Measurements from ENCODE around the gene PEF1. TPM values are rescaled to one million over a fixed set of nuclear protein-coding genes. Genes with fewer than 3 reads are reported as not detected.
A peak's percentile ranks its signal among the peaks of the same experiment; 100 is the strongest.

PEF1 gene
- polyA plus RNA-seq, 2 donors = 38.6 to 62.0 TPM

DNA sequence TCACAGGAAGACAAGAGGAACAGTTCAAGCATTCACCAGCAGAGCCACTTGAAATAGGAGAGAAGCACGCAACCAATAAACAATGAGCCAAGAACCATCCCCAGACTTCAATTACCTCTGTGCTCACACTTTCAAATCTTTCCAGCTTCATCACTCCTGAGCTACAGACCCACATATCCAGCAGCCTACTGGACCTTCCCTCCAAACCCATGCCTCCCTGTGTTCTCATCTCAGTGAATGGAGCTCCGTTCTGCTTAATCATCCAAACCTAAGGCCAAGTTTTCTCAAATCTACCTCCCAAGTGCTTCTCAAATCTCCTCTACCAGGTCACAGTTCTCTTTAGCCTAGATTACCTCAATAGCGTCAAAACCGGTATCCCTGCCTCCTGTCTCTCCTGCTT is 3.7 kb downstream of the PEF1 start:
- no peak overlapping the region for H3K4me3 ChIP-seq (ENCODE audit: low read depth in 1 of 2, low read length in 2 of 2)
- WGBS, 2 donors = 78 to 82% methylated on average over 4 of the region's 4 CpGs
- H3K27ac ChIP-seq (ENCODE audit: low read depth in 2 of 2, low read length in 1 of 2) = peak overlapping the region in 1 of 2 donors; percentile 53
- peaks cover 5 to 7% of the 10 kb centered on the region in 2 donors for H3K4me1 ChIP-seq (ENCODE audit: control insufficient read depth in 2 of 2, insufficient read depth in 2 of 2, low read length in 1 of 2)
- H3K36me3 ChIP-seq (ENCODE audit: control insufficient read depth in 2 of 2, insufficient read depth in 2 of 2, low read length in 1 of 2) = no peaks in the 10 kb centered on the region
- no peaks in the 10 kb centered on the region for H3K27me3 ChIP-seq (ENCODE audit: control insufficient read depth in 1 of 2, insufficient read depth in 2 of 2, low read length in 2 of 2)
- no peaks in the 10 kb centered on the region for H3K9me3 ChIP-seq (ENCODE audit: control insufficient read depth in 2 of 2, insufficient read depth in 1 of 2, low read depth in 1 of 2, low read length in 1 of 2)

DNA sequence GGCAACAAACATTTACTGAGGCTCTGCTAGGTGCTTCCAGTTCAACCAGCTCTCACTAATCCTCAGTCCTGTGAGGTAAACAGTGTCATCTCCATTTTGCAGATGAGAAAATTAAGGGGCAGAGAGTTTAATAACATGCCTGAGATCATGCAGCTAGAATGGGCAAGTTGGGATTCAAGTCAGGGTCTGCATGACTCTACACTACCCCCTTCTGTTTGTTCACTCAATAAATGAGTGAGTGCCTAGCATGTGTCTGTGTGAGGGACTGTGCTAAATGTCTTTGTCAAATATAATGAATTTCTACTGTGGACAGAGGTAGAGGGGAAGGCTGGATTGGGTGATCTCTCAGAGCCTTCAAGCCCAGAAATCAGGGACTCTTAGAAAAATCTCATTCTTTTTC is 4.5 kb downstream of the PEF1 start:
- Histone ChIP-seq H3K36me3 (ENCODE audit: control insufficient read depth in 2 of 2, insufficient read depth in 2 of 2, low read length in 1 of 2) (peaks cover 0 to 2% of the 10 kb centered on the region in 2 donors), H3K9me3 (ENCODE audit: control insufficient read depth in 2 of 2, insufficient read depth in 1 of 2, low read depth in 1 of 2, low read length in 1 of 2) (no peaks in the 10 kb centered on the region), H3K27me3 (ENCODE audit: control insufficient read depth in 1 of 2, insufficient read depth in 2 of 2, low read length in 2 of 2) (no peaks in the 10 kb centered on the region), H3K4me1 (ENCODE audit: control insufficient read depth in 2 of 2, insufficient read depth in 2 of 2, low read length in 1 of 2) (peaks cover 5 to 7% of the 10 kb centered on the region in 2 donors), H3K27ac (ENCODE audit: low read depth in 2 of 2, low read length in 1 of 2) (no peak overlapping the region), H3K4me3 (ENCODE audit: low read depth in 1 of 2, low read length in 2 of 2) (no peak overlapping the region)

DNA sequence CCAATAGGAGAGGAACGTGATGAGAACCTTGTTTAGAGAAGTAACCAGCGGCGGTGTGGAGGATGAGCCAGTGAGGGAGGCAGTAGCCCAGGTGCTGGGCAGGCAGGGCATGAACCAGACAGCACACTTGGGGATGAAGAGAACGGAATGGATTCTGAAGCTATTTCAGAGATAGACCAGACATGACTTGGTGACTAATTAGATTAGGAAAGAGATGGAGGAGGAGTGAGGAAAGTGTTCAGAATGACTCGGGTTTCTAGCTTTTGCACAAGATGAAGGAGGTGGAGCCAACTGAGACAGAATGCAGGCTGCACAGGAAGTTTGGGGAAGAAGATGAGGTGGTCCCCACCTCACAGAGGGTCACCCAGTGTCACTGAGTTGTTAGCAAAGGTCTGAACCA is 5.1 kb downstream of the PEF1 start:
- no peaks in the 10 kb centered on the region for H3K27me3 ChIP-seq (ENCODE audit: control insufficient read depth in 1 of 2, insufficient read depth in 2 of 2, low read length in 2 of 2)
- no peaks in the 10 kb centered on the region for H3K9me3 ChIP-seq (ENCODE audit: control insufficient read depth in 2 of 2, insufficient read depth in 1 of 2, low read depth in 1 of 2, low read length in 1 of 2)
- no peak overlapping the region for H3K4me3 ChIP-seq (ENCODE audit: low read depth in 1 of 2, low read length in 2 of 2)
- peaks cover 5 to 7% of the 10 kb centered on the region in 2 donors for H3K4me1 ChIP-seq (ENCODE audit: control insufficient read depth in 2 of 2, insufficient read depth in 2 of 2, low read length in 1 of 2)
- H3K27ac ChIP-seq (ENCODE audit: low read depth in 2 of 2, low read length in 1 of 2) = peak overlapping the region in 1 of 2 donors; percentile 65
- H3K36me3 ChIP-seq (ENCODE audit: control insufficient read depth in 2 of 2, insufficient read depth in 2 of 2, low read length in 1 of 2) = peaks cover 2 to 3% of the 10 kb centered on the region in 2 donors
- WGBS, 2 donors = 53 to 56% methylated on average over 5 of the region's 5 CpGs

- 27 to 38% methylated on average over 5 of the region's 5 CpGs for WGBS, 2 donors
- no peaks in the 10 kb centered on the region for H3K27me3 ChIP-seq (ENCODE audit: control insufficient read depth in 1 of 2, insufficient read depth in 2 of 2, low read length in 2 of 2)
- peak overlapping the region; percentile 47 to 87 for H3K27ac ChIP-seq (ENCODE audit: low read depth in 2 of 2, low read length in 1 of 2)
- no peaks in the 10 kb centered on the region for H3K9me3 ChIP-seq (ENCODE audit: control insufficient read depth in 2 of 2, insufficient read depth in 1 of 2, low read depth in 1 of 2, low read length in 1 of 2)
- H3K36me3 ChIP-seq (ENCODE audit: control insufficient read depth in 2 of 2, insufficient read depth in 2 of 2, low read length in 1 of 2) = peaks cover 3 to 6% of the 10 kb centered on the region in 2 donors
- peaks cover 6 to 7% of the 10 kb centered on the region in 2 donors for H3K4me1 ChIP-seq (ENCODE audit: control insufficient read depth in 2 of 2, insufficient read depth in 2 of 2, low read length in 1 of 2)
- no peak overlapping the region for H3K4me3 ChIP-seq (ENCODE audit: low read depth in 1 of 2, low read length in 2 of 2)
These were observed 6.6 kb downstream of the PEF1 start for GRCh38 chr1:31637915-31638673.

DNA sequence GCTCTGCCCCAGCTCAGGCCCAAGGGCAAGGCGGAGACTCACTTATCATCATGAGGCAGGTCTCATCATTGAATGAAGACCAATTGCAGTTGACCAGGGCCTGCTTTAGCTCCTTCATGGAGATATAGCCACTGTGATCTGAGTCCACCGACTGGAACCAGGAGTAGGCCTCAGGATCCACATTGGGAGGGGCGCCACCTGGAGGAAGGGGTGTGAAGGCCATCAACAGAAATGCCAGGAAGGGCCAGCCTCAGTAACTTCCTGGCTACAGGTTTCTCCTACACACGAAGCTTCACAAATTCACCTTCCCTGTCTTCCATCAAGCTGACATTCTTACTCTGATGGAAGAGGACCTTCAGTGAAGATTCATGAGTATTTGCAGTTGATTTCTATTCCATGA is 11.6 kb downstream of the PEF1 start:
- Histone ChIP-seq H3K27me3 (ENCODE audit: control insufficient read depth in 1 of 2, insufficient read depth in 2 of 2, low read length in 2 of 2) (no peaks in the 10 kb centered on the region), H3K27ac (ENCODE audit: low read depth in 2 of 2, low read length in 1 of 2) (no peak overlapping the region), H3K4me1 (ENCODE audit: control insufficient read depth in 2 of 2, insufficient read depth in 2 of 2, low read length in 1 of 2) (peaks cover under 1 to 4% of the 10 kb centered on the region in 2 donors), H3K4me3 (ENCODE audit: low read depth in 1 of 2, low read length in 2 of 2) (no peak overlapping the region), H3K9me3 (ENCODE audit: control insufficient read depth in 2 of 2, insufficient read depth in 1 of 2, low read depth in 1 of 2, low read length in 1 of 2) (no peaks in the 10 kb centered on the region), H3K36me3 (ENCODE audit: control insufficient read depth in 2 of 2, insufficient read depth in 2 of 2, low read length in 1 of 2) (peaks cover 17 to 37% of the 10 kb centered on the region in 2 donors)
- WGBS, 2 donors = 61 to 70% methylated on average over 4 of the region's 4 CpGs

DNA sequence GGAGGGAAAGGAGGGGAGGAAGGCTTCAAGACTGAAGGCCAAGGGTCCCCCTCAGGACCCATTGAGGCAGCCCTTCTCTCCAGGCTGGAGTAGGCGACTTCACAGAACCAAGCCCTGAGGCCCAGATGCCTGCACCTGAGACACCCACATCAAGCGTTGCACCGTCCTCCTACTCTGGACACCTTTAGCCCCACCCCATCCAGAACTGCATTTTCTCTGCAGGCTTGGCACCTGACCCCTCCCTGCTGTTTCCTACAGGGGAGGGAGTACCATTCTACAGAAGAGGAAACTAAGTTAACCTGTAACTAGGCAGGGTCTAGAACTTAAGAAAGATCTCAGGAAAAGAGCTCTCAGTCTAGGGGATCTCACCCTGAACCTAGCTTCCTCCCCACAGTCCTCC is 12.0 kb downstream of the PEF1 start:
- Histone ChIP-seq H3K36me3 (ENCODE audit: control insufficient read depth in 2 of 2, insufficient read depth in 2 of 2, low read length in 1 of 2) (peaks cover 17 to 40% of the 10 kb centered on the region in 2 donors), H3K27ac (ENCODE audit: low read depth in 2 of 2, low read length in 1 of 2) (no peak overlapping the region), H3K9me3 (ENCODE audit: control insufficient read depth in 2 of 2, insufficient read depth in 1 of 2, low read depth in 1 of 2, low read length in 1 of 2) (no peaks in the 10 kb centered on the region), H3K27me3 (ENCODE audit: control insufficient read depth in 1 of 2, insufficient read depth in 2 of 2, low read length in 2 of 2) (no peaks in the 10 kb centered on the region), H3K4me3 (ENCODE audit: low read depth in 1 of 2, low read length in 2 of 2) (no peak overlapping the region), H3K4me1 (ENCODE audit: control insufficient read depth in 2 of 2, insufficient read depth in 2 of 2, low read length in 1 of 2) (peaks cover under 1 to 3% of the 10 kb centered on the region in 2 donors)
- WGBS, 2 donors = 92 to 97% methylated on average over 3 of the region's 3 CpGs

- Histone ChIP-seq H3K27ac (ENCODE audit: low read depth in 2 of 2, low read length in 1 of 2) (no peak overlapping the region), H3K9me3 (ENCODE audit: control insufficient read depth in 2 of 2, insufficient read depth in 1 of 2, low read depth in 1 of 2, low read length in 1 of 2) (no peaks in the 10 kb centered on the region), H3K36me3 (ENCODE audit: control insufficient read depth in 2 of 2, insufficient read depth in 2 of 2, low read length in 1 of 2) (peaks cover 14 to 36% of the 10 kb centered on the region in 2 donors), H3K4me1 (ENCODE audit: control insufficient read depth in 2 of 2, insufficient read depth in 2 of 2, low read length in 1 of 2) (peaks cover 3 to 4% of the 10 kb centered on the region in 2 donors), H3K4me3 (ENCODE audit: low read depth in 1 of 2, low read length in 2 of 2) (no peak overlapping the region), H3K27me3 (ENCODE audit: control insufficient read depth in 1 of 2, insufficient read depth in 2 of 2, low read length in 2 of 2) (no peaks in the 10 kb centered on the region)
- 86 to 89% methylated on average over 6 of the region's 6 CpGs for WGBS, 2 donors
These were observed 15.6 kb downstream of the PEF1 start for GRCh38 chr1:31628931-31629556.

DNA sequence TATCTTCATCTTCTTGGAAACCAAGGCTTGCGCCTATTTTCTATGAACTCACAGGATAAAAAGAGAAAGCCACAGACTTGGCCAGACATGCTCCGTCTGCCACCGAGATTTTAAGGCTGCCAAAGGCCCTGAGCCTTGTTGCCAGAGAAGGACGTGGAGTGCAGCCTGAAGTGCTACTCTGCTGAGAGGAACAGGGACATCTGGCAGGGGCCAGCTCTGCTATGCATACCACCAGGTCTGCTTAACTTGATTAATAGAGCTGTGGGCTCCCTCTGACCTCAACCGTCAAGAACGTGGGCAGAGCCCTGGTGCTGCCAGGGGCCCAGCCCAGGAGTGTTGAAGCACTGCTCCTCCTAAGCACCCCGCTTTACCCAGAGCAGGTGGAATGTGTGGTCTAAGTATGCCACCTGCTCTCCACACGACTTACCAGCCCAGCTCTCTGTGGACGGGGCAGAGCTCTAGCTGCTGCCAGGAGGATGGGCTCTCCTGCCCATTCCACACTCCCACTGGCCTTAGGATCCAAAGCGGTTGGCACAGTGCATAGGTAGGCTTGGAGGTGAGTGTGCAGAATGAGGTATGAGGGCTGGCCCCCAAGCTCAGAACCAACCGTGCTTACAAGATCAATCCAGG is 16.6 kb downstream of the PEF1 start:
- Histone ChIP-seq H3K27ac (ENCODE audit: low read depth in 2 of 2, low read length in 1 of 2) (peak overlapping the region; percentile 26 to 47), H3K36me3 (ENCODE audit: control insufficient read depth in 2 of 2, insufficient read depth in 2 of 2, low read length in 1 of 2) (peaks cover 14 to 33% of the 10 kb centered on the region in 2 donors)
- WGBS, 2 donors = 53 to 57% methylated on average over 11 of the region's 11 CpGs

GRCh38 chr1:31627301-31627929 is 17.3 kb downstream of the PEF1 start:
- H3K27ac ChIP-seq (ENCODE audit: low read depth in 2 of 2, low read length in 1 of 2) = peak overlapping the region; percentile 47
- peaks cover 0 to 4% of the 10 kb centered on the region in 2 donors for H3K4me1 ChIP-seq (ENCODE audit: control insufficient read depth in 2 of 2, insufficient read depth in 2 of 2, low read length in 1 of 2)
- H3K9me3 ChIP-seq (ENCODE audit: control insufficient read depth in 2 of 2, insufficient read depth in 1 of 2, low read depth in 1 of 2, low read length in 1 of 2) = no peaks in the 10 kb centered on the region
- H3K4me3 ChIP-seq (ENCODE audit: low read depth in 1 of 2, low read length in 2 of 2) = no peak overlapping the region
- H3K36me3 ChIP-seq (ENCODE audit: control insufficient read depth in 2 of 2, insufficient read depth in 2 of 2, low read length in 1 of 2) = peaks cover 14 to 28% of the 10 kb centered on the region in 2 donors
- no peaks in the 10 kb centered on the region for H3K27me3 ChIP-seq (ENCODE audit: control insufficient read depth in 1 of 2, insufficient read depth in 2 of 2, low read length in 2 of 2)
- 44 to 52% methylated on average over 13 of the region's 13 CpGs for whole genome bisulfite sequencing, 2 donors

More for the DNA sequence above, 16.6 kb downstream of the PEF1 start:
- Histone ChIP-seq H3K4me1 (ENCODE audit: control insufficient read depth in 2 of 2, insufficient read depth in 2 of 2, low read length in 1 of 2) (peaks cover 2 to 4% of the 10 kb centered on the region in 2 donors), H3K27me3 (ENCODE audit: control insufficient read depth in 1 of 2, insufficient read depth in 2 of 2, low read length in 2 of 2) (no peaks in the 10 kb centered on the region), H3K9me3 (ENCODE audit: control insufficient read depth in 2 of 2, insufficient read depth in 1 of 2, low read depth in 1 of 2, low read length in 1 of 2) (no peaks in the 10 kb centered on the region), H3K4me3 (ENCODE audit: low read depth in 1 of 2, low read length in 2 of 2) (no peak overlapping the region)

Measured in esophagus (tissue), 2 donors.